Stimulated activated CD8-positive, alpha-beta memory T cell treated with anti-CD3 and anti-CD28 coated beads, Interleukin-4, amount 100 ng/mL, for 1 hour (primary cell): ENCODE measurements around the gene SORCS2.

Experiments used
- DNase-seq, 2 donors: peaks; one replicate each; pipeline ENCODE4 v3.0.0-alpha.2; 2020; ENCODE audit warnings: low read depth in 2 of 2, low spot score in 1 of 2

SORCS2 gene

DNA sequence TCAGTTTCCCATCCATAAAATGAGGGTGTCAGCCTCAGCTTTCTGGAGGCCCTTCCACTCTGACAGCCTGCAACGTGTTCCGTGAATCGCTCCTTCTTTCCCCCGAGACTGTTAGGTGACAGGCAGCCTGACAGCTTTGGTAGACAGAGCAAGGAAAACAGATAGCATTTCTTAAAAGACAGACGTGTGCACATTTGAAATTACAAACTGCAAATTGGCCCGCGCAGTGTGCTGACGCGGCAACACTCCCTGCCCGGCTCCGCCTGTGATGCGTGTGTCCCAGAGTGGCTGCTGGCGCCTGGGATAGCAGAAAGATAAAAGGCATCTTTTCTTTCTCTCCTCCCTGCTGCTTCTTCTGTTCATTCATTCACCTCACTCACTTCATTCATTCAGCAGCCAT, 502.0 kb downstream of the SORCS2 start:
- no peak for DNase-seq

DNA sequence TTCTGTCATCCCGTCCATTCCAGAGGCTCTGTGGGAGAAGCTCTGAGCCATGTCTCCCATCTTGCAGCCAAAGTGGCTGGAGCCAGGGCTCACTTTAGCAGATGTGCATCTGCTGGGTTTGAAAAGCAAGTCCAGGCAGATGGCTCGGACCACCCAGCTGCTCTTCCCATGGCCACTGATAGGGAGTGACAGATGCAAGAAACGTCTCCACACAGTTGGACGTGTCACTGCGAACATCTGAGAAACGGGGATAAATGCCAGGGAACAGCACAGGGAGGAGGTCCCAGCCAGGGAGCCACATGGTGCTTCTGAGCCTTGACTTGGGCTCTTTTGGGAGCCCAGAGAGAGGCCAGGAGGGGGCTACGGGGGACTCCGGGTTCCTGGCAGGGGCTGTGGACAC, 505.0 kb downstream of the SORCS2 start:
- no peak for DNase-seq

DNA sequence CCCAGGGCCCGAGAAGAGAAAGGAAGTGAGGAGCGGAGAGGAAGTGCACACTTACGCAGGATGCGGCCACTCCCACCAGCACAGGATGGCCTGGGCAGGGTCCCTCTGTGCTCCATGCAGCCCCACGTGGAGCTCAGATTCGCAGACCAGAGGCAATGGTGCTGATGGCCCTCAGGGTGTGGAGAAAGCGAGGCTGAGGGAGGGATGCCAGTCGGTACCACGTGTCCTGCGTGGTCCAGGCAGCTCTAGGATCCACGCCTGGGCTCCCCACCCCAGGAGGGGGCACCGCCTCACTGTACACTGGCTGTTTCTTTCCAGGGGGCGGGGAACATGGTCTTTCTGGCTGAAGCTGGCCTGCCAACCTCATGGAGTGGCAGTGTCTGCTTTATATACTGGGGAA, 505.5 kb downstream of the SORCS2 start:
- DNase-seq: no peak

GRCh38 chr4:7698584-7698983, 506.2 kb downstream of the SORCS2 start:
- DNase-seq: no peak

- DNase-seq: no peak
These were observed 506.7 kb downstream of the SORCS2 start for GRCh38 chr4:7699031-7699430.

DNA sequence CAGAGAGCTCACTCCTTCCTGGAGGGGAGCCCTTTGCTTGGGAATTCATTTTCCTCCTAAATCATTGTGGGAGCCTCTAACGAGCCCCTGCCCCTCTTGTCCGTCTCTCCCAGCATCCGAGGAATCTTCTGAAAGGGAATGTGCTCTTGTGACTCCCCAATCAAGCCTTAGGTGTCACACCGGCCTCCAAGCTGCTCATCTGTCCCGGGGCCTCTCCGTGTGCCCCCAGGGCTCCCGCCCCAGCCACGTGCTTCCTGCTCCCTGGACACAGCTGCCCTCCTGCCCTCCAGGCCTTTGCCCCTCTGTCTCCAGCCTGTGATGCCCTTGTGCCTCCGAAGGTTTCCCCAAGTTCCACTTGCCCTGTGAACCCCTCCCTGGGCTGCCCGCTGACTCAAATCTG, 507.5 kb downstream of the SORCS2 start:
- DNase-seq: no peak

DNA sequence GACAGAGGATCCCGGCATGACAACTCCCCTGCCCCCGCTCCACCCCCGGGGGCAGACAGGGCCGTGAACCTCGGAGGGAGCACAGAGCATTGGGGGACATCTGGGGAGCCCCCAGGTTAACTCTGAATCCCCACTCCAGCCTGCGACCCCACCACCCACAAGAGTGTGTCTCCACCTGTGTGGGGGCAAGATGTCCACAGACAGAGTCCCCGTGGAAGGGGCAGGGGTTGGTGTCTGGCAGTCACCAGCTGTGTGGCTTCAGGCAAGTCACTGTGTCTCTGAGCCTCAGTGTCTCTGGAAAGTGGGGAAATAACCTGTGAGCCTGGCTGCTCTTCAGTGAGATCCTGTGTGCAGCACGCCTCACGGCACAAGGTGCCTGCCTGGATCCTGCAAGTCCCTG, 508.3 kb downstream of the SORCS2 start:
- DNase-seq: no peak

- no peak for DNase-seq
These were observed 509.7 kb downstream of the SORCS2 start for GRCh38 chr4:7701866-7702649.

DNA sequence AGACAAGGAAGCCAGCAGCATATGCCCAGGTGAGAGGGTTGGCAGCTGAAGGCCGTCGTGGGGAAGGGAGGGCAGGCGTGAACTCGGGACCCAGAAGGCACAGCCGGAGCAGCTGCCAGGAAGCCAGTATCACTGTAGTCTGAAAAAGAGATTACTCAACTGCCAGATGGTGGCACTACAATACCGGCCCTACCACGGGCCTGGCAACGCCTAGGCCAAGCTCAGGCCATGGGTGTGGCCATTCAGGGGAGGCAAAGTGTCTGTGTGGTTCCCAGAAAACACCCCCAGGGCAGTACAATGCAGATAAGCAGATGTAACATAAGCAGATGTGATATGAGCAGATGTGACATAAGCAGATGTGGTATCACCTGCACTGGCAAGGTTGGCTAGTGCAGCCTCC, 511.4 kb downstream of the SORCS2 start:
- DNase-seq: no peak

GRCh38 chr4:7704091-7704490, 511.8 kb downstream of the SORCS2 start:
- no peak for DNase-seq

GRCh38 chr4:7704625-7705024, 512.3 kb downstream of the SORCS2 start:
- DNase-seq: no peak

- DNase-seq: no peak
These were observed 512.7 kb downstream of the SORCS2 start for GRCh38 chr4:7705062-7705461.

DNA sequence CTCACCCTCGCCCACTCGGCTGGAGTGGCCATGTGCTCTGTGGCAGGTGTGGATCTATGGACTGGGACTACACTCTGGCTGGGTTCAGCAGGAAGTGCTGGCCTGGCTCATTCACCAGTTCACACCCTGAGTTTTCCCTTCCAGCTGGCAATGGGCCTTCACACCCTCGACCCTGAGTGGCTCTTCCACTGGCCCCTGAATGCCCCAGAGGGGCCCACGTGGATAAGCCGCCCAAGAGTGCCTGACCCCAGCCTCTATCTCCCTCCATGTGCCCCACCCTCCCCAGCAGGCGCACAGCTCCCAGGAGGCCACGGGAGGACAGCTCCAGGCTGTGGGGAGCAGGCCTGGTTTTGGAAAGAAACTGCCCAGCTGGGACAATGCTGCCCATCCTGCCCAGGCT, 513.3 kb downstream of the SORCS2 start:
- DNase-seq: no peak

DNA sequence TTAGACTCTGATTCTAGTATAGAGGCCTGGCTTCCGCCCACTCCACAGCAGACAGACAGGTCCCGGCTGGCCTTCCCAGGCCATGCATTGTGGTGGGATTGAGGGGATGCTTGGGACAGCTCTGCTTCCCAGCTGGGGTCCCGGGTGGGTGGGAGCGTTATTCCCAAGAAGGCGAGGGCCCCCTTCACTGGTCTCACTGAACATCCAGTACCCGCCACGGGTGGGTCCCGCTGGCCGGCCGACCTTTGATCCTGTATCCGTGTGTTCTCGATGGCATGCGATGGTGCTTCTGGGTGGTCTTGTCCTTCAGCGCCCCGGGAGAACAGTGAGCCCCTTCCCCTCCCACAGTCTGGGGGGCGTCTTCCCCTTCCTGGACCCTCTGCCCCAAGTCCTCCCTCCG, 515.9 kb downstream of the SORCS2 start:
- no peak for DNase-seq

DNA sequence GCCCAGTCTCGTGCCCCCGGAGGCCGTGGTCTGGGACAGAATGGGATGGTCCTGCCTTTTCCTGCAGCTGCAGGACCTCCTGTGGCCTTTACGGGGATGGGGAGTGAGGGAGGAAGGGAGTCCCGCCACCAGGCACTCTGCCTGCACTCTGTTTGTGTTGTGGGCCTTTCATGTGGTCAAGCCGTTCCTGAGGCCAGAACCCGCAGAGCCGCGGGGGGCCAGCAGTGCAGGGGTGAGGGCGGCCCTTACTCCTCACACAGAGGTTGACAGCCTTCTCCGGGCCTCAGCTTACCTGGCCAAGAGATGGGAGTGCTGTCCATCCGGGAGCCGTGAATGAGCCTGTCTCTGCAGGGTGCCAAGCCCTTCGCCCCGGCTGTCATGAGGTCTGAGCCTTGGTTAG, 516.6 kb downstream of the SORCS2 start:
- DNase-seq: no peak

DNA sequence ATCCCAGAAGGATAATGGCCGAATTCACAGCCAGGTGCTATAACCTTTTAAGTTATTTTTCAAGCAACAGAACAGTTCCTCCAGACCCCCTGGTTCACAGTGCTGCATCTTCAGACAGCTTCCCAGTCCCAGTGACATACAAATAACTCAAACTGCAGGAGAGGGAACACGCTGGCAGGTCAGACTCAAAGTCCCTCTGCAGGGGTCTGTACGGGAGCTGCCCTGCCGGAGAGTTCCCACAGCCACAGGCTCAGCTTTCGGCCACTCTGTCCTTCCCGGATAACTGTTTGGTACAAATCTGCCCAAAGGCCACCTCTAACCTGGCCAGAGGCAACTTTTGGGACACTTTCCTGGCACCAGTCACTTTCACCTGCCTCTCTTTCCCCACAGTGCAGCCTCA, 517.1 kb downstream of the SORCS2 start:
- no peak for DNase-seq

GRCh38 chr4:7710126-7710525, 517.8 kb downstream of the SORCS2 start:
- no peak for DNase-seq

DNA sequence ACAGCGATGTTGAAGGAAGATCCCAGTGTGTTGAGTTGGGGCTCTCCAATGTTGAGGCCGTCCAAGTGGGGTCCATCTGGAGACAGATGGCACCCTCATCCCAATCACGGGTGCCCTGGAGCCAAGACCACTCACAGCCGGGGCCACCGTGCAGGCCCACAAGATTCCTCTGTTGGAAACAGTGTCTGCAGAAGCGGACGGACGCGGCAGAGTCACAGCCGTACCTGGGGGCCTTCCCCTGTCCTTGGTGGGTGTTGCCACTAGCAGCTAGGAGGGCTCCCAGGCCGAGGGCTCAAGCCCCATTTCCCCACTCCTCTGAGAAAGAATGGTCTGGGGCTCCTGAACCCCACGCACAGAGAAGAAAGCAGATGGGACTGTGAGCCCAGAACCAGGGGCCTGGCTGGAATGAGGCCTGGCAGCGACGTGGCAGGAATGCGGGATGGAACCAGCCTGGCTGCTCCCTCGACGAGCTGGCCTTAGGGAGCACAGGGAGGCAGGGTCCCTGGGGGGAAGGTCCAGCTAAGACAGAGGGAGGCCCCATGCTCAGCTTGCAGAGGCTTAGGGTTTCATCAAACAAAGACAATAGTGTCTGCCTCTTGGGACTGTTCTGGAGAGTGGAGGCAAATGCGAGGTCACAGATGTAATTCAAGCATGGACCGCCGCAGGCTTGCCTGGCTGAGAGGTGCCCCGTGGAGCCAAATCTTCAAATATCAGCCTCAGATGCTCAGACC, 518.4 kb downstream of the SORCS2 start:
- no peak for DNase-seq

- no peak for DNase-seq
These were observed 519.1 kb downstream of the SORCS2 start for GRCh38 chr4:7711307-7711963.

GRCh38 chr4:7712021-7712671, 519.8 kb downstream of the SORCS2 start:
- DNase-seq: no peak

GRCh38 chr4:7713757-7714156, 521.4 kb downstream of the SORCS2 start:
- no peak for DNase-seq

GRCh38 chr4:7714176-7714575, 521.8 kb downstream of the SORCS2 start:
- DNase-seq: no peak
